AG10803 (cell line): ENCODE results near the gene DNMT3B.
"Not testable (repeated sequence)": the region's sequence is repeated elsewhere in the genome, so short reads cannot be mapped to it uniquely, and the experiment has no call there.

ENCODE experiments used
- DNase-seq: peaks from one replicate; pipeline ENCODE4 v3.0.0; 2010; ENCODE audit warnings: low read depth
- H3K4me3 ChIP-seq: 2 replicates; pipeline ENCODE4 v1.5.1; 2011; ENCODE audit warnings: mild to moderate bottlenecking, low read length, control low read depth
- TF ChIP-seq, protein P1 (sequence below): conservative IDR thresholded peaks from 2 replicates; pipeline ENCODE4 v1.5.1; 2011; ENCODE audit warnings: mild to moderate bottlenecking, low read length, control low read depth, inconsistent platforms

The DNMT3B gene

DNA sequence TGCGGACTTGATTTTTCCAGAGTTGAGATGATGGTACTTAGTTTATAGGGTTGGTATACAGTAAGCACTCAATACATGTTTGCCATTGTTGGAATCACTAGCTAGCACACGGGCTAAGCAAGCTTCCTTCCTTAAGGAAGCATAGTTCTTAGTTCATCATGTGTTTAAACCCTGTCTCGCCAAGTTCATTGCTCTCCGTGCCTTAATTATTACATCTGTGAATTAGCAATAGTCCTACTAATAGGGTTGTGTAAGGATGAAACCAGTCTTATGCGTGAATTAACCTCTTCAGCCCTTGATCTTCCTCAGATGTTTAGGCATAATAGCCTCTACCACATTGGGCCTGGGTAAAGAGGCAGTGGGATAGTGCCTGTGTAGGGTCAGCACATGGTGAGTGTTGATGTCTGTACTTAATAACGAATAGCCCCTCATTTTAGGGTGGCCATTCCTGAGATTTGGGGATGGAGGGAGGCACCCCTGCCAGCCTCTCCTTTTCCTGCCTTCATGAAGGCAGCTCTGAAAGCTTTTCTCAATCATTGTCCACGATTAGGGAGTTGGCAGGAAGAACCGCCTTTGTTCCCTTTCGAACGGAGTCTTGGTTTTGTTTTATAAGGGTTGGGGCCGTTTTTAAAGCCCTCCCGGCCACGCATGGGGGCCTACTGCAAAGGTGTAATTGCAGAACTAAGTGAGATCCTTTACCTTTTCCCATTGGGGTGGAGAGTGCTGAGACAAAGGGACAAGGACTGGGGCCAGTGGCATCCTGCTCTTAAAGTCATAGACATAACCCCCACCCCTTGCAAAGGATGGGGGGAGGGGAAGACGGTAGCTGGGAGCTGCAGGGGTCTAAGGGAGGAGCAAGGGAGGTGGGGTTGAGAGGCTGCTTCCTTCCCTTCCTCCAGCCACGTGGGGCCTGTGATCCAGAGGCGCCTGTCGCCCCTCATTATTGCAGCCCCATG, 2.1 kb downstream of the DNMT3B start:
- DNase-seq: no peak
- no peak overlapping the region; the same call in 1 of the 2 replicates for H3K4me3 ChIP-seq
- TF ChIP-seq, protein P1, sequence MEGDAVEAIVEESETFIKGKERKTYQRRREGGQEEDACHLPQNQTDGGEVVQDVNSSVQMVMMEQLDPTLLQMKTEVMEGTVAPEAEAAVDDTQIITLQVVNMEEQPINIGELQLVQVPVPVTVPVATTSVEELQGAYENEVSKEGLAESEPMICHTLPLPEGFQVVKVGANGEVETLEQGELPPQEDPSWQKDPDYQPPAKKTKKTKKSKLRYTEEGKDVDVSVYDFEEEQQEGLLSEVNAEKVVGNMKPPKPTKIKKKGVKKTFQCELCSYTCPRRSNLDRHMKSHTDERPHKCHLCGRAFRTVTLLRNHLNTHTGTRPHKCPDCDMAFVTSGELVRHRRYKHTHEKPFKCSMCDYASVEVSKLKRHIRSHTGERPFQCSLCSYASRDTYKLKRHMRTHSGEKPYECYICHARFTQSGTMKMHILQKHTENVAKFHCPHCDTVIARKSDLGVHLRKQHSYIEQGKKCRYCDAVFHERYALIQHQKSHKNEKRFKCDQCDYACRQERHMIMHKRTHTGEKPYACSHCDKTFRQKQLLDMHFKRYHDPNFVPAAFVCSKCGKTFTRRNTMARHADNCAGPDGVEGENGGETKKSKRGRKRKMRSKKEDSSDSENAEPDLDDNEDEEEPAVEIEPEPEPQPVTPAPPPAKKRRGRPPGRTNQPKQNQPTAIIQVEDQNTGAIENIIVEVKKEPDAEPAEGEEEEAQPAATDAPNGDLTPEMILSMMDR: no peak

DNA sequence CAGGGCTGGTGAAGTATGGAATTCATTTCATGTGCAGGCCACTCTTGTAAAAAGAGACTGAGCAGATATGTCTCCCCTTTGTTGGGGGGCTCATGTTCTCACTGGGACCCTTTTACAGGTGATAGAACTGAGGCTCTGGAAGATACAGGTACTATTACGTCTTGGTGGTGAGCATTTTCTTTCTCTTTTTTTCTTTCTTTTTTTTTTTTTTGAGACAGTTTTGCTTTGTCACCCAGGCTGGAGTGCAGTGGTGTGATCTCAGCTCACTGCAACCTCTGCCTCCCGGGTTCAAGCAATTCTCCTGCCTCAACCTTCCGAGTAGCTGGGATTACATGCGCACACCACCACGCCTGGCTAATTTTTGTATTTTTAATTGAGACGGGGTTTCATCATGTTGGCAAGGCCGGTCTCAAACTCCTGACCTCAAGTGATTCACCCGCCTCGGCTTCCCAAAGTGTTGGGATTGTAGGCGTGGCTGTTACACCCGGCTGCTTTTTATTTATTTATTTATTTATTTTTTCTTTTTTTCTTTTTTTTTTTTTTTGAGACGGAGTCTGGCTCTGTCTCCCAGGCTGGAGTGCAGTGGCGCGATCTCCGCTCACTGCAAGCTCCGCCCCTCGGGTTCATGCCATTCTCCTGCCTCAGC, 3.2 kb downstream of the DNMT3B start:
- H3K4me3 ChIP-seq, DNase-seq: not testable (repeated sequence)

DNA sequence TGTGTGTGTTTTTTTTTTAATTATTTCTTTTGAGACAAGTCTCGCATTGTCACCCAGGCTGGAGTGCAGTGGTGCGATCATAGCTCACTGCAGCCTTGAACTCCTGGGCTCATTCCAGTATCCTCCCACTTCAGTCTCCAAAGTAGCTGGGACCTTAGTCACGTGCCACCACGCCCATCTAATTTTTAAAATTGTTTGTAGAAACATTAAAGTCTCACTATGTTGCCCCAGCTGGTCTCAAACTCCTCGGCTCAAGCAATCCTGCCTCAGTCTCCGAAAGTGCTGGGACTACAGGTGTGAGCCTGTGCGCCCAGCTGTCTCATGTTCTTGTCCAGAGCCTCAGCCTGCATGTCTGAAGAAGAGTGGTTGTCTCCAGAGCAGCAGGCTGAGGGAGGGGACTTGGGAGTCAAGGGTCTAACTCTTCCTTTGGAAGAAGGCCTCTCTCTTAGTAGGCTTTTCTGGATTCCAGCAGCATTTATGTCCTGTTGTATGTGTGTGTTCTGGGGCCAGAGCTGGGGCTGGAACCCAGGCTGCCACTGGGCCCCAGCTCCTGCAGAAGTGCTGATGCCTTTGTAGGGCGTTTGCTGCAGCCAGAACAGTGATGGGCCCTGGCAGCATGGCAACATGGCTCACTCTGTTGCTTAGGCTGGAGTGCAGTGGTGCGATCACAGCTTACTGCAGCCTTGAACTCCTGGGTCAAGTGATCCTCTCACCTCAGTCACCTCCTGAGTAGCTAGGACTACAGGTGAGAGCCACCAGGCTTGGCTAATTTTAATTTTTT, 5.4 kb downstream of the DNMT3B start:
- no peak for DNase-seq
- TF ChIP-seq, protein P1: no peak
- no peak overlapping the region for H3K4me3 ChIP-seq

DNA sequence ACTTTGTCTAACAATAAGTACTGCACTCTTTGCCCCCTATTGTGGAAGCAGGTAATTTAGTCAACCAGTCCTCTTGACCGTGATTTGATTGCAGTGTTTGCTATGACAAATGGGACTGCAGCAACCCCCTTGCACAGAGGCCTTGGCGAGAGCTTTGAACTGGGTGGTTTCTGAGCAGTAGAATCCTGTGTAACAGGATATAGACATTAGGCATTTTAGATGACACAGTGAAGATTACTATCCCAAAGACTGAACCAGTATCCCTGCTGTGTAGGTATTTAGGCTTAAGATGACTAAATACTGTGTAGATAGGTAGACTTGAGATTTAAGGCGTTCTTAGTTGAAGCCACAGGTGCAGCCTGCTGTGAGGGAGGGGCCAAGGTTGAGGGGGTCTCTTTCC, 9.9 kb downstream of the DNMT3B start:
- TF ChIP-seq, protein P1: no peak
- no peak overlapping the region for H3K4me3 ChIP-seq
- no peak for DNase-seq

DNA sequence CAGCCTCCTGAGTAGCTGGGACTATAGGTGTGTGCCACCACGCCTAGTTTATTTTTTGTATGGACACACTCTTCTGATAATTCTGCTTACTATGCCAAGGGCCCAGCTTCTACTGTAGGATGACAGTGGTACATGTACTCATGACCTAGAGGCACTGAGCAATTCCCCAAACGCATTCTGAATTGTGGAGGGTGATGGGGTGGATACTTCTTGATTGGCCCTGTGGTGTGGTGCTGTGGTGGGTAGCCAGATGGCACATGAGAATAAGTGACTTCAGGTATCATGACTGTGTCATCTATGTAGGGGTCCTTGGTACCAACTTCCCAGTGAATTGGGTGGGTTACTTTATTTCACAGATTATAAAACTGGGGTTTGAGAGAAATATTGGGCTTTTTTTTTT, 11.0 kb downstream of the DNMT3B start:
- TF ChIP-seq, protein P1: no peak
- DNase-seq: no peak
- no peak overlapping the region for H3K4me3 ChIP-seq

DNA sequence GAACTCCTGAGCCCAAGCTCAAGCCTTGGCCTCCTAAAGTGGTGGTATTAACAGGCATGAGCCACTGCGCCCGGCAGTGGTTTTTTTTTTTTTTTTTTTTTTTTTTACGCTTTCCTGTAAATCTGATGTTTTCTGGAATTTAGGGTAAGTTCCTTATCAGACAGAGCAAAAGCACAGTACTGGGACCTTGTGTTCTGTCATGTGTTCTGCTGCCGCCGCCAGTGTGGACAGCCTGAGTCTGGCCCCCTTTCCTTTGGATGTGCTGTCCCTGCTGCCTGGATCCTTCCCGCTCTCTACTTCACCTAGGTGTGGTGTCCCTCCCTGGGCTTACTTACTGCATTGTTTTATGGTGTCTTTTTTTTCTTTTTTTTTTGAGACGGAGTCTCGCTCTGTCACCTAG, 11.7 kb downstream of the DNMT3B start:
- H3K4me3 ChIP-seq: no peak overlapping the region
- no peak for DNase-seq
- TF ChIP-seq, protein P1: no peak

DNA sequence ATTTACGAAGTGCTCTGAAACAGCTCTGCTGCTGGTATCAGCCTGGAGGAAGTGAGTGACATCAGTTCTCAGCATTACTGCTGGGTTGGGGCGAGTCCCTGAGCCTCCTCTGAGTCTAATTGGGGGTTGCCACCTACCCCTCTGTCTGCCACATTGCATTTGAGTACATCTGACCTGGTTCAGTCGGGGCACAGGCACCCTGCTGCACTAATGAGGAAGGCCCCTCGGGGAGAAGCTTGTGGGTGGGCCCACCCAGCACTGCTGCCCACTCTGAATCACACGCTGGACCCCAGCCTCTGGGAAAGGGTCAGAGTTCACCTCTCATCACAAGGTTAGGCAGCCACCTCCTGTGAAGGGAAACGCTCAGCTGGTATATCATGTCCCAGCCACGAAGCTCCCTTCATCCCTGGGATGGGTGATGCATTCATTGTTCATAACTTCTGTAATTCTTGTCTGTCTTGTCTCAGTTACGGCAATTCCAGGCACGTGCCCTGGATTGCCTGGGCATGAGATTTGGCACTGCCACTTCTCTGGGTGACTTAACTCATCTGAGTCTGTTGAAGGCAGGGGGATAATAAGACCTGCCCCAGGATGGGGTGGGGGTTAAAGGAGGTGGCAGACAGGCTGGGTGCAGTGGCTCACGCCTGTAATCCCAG, 13.3 kb downstream of the DNMT3B start:
- no peak for DNase-seq
- no peak overlapping the region for H3K4me3 ChIP-seq
- TF ChIP-seq, protein P1: no peak
